PC-9 (cell line): ENCODE results near the gene DGKD. TPM values are rescaled to one million over a fixed set of nuclear protein-coding genes. Genes with fewer than 3 reads are reported as not detected.

Source experiments
- BruUV-seq: library from RNA; stranded (reverse); fragments of 400-500 nt; replicated peaks from 2 replicates; lab custom pipeline; 2021; lab: Mats Ljungman, UMichigan
- CTCF ChIA-PET: fragments of 300-600 bp; sonication (Branson Sonifier 250); formaldehyde crosslinking; loops from one replicate; lab custom pipeline; 2022; ENCODE audit warnings: antibody characterized with exemption; lab: Charles Lee
- POLR2A ChIA-PET: fragments of 300-600 bp; sonication (Branson Sonifier 250); formaldehyde crosslinking; loops from one replicate; lab custom pipeline; 2022; ENCODE audit warnings: antibody characterized with exemption; ENCODE audit not compliant: unreplicated experiment; lab: Charles Lee
- DNase-seq, 2 experiments: peaks; one replicate each; pipeline versions ENCODE4 v3.0.0 to v3.0.0-alpha.2; 2015 to 2022; ENCODE audit warnings: mixed read lengths in 1 of 2
- H2AFZ ChIP-seq: fragments of 200-600 bp; sonication (generic); 2 replicates; pipeline ENCODE4 v1.8.1; 2017; ENCODE audit warnings: antibody characterized with exemption
- H3F3A ChIP-seq: fragments of 200-600 bp; sonication (generic); 2 replicates; pipeline ENCODE4 v1.8.1; 2017; ENCODE audit warnings: antibody characterized with exemption, mild to moderate bottlenecking, low read depth; ENCODE audit not compliant: insufficient read depth
- H3K27ac ChIP-seq: fragments of 200-600 bp; sonication (generic); 2 replicates; pipeline ENCODE4 v1.6.1; 2016; ENCODE audit warnings: mixed run types
- H3K27me3 ChIP-seq: fragments of 200-600 bp; sonication (generic); 2 replicates; pipeline ENCODE4 v1.6.1; 2016; ENCODE audit warnings: low read depth, mixed run types; ENCODE audit not compliant: insufficient read depth
- H3K36me3 ChIP-seq: fragments of 200-600 bp; sonication (generic); 2 replicates; pipeline ENCODE4 v1.6.1; 2016; ENCODE audit warnings: low read depth, mixed run types
- H3K4me1 ChIP-seq: fragments of 200-600 bp; sonication (generic); replicated peaks from 2 replicates; pipeline ENCODE4 v1.6.1; 2016; ENCODE audit warnings: mixed run types; ENCODE audit not compliant: insufficient read depth
- H3K4me2 ChIP-seq: fragments of 200-600 bp; sonication (generic); 2 replicates; pipeline ENCODE4 v1.6.1; 2017; ENCODE audit warnings: mixed run types
- H3K4me3 ChIP-seq: fragments of 200-600 bp; sonication (generic); 2 replicates; pipeline ENCODE4 v1.6.1; 2016; ENCODE audit warnings: mixed run types
- H3K79me2 ChIP-seq: fragments of 200-600 bp; sonication (generic); 2 replicates; pipeline ENCODE4 v1.6.1; 2017; ENCODE audit warnings: low read depth, mixed run types
- H3K9me2 ChIP-seq: fragments of 200-600 bp; sonication (generic); 2 replicates; pipeline ENCODE4 v1.8.1; 2017; ENCODE audit warnings: mild to moderate bottlenecking; ENCODE audit not compliant: insufficient read depth
- H3K9me3 ChIP-seq: fragments of 200-600 bp; sonication (generic); 2 replicates; pipeline ENCODE4 v1.8.1; 2016; ENCODE audit warnings: low read depth; ENCODE audit not compliant: insufficient read depth
- H4K20me1 ChIP-seq: fragments of 200-600 bp; sonication (generic); 2 replicates; pipeline ENCODE4 v1.8.1; 2017; ENCODE audit not compliant: insufficient read depth
- EZH2 ChIP-seq: fragments of 200-600 bp; sonication (generic); IDR thresholded peaks from 2 replicates; pipeline ENCODE4 v1.8.0; 2017; ENCODE audit warnings: antibody characterized with exemption, low read depth
- intact Hi-C: fragments of 100-400 bp; cut with micrococcal nuclease; formaldehyde crosslinking; loops from one replicate; pipeline ENCODE4 v1.10.0; 2022; ENCODE audit not compliant: unreplicated experiment
- total RNA-seq: library from RNA; stranded (reverse); gene quantifications from 2 replicates; pipeline ENCODE4 v1.2.3, GENCODE V29; 2021
- TF ChIP-seq, protein P1 (sequence below): fragments of 200-600 bp; sonication (generic); conservative IDR thresholded peaks from 2 replicates; pipeline ENCODE4 v1.6.1; 2017; ENCODE audit warnings: mixed run types, antibody characterized with exemption, mild to moderate bottlenecking, moderate library complexity

Gene DGKD
- total RNA-seq, 1 experiment from 2014 or later, result 59.5 TPM

DNA sequence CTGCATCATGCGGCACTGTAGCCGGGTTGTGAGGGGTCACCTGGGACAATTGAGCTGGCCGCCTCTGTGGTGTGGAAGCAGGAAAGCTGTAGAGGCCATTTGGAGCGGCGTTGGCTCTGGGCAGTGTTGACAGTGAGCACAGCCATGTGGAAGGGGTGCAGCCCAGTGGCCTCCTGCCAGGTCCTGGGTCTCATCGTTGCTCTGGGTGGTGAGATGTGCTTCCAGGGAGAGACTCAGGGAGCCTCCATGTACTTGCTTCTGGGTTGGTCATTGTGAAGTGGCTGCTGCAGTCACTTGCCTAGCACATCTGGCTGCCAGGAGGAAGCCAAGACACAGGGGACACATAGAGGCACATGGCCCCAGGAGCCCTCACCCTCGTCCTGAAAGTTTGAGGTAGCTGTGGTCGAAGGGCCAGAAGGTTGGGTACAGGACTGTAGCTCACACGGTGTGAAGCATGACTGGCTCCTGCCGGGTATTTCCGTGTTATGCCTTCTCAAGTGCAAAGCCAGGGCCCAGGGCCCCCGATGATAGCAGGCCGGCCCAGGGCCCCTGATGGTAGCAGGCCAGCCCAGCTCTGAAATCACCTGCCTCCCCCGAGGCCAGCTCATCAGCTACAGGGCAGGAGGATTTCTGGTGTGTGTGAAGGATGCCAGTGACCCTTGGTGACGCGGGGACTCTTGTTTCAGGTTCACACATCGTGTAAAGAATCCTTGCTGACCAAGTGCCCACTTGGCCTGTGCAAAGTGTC, 82.6 kb downstream of the DGKD start:
- H3K4me1 ChIP-seq, result no peaks in the 10 kb centered on the region
- no peak overlapping the region for H3K4me2 ChIP-seq
- H3F3A ChIP-seq, result peaks cover 18% of the 10 kb centered on the region; the same call in 1 of the 2 replicates
- ChIA-PET POLR2A (no interaction called here), CTCF (interaction anchor here (0.6 kb wide), 1 partner anchor 80 kb away, joined by 3 read pairs; no protein-coding TSS in a partner anchor)
- H3K79me2 ChIP-seq, result peaks cover 12% of the 10 kb centered on the region; the same call in 1 of the 2 replicates
- no peak overlapping the region for H3K4me3 ChIP-seq
- H3K36me3 ChIP-seq, result peaks cover 17% of the 10 kb centered on the region; the same call in 1 of the 2 replicates
- no peaks in the 10 kb centered on the region for H3K27me3 ChIP-seq
- H3K9me3 ChIP-seq, result no peaks in the 10 kb centered on the region
- no peak overlapping the region for H2AFZ ChIP-seq
- no TSS peak for BruUV-seq
- DNase-seq, result no peak
- intact Hi-C loops, result no loop called here
- no peaks in the 10 kb centered on the region; the same call in 1 of the 2 replicates for H3K9me2 ChIP-seq
- no peaks in the 10 kb centered on the region for H4K20me1 ChIP-seq
- TF ChIP-seq, protein P1, sequence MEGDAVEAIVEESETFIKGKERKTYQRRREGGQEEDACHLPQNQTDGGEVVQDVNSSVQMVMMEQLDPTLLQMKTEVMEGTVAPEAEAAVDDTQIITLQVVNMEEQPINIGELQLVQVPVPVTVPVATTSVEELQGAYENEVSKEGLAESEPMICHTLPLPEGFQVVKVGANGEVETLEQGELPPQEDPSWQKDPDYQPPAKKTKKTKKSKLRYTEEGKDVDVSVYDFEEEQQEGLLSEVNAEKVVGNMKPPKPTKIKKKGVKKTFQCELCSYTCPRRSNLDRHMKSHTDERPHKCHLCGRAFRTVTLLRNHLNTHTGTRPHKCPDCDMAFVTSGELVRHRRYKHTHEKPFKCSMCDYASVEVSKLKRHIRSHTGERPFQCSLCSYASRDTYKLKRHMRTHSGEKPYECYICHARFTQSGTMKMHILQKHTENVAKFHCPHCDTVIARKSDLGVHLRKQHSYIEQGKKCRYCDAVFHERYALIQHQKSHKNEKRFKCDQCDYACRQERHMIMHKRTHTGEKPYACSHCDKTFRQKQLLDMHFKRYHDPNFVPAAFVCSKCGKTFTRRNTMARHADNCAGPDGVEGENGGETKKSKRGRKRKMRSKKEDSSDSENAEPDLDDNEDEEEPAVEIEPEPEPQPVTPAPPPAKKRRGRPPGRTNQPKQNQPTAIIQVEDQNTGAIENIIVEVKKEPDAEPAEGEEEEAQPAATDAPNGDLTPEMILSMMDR, result no peak
- TF ChIP-seq EZH2, result no peak
- H3K27ac ChIP-seq, result no peak overlapping the region

DNA sequence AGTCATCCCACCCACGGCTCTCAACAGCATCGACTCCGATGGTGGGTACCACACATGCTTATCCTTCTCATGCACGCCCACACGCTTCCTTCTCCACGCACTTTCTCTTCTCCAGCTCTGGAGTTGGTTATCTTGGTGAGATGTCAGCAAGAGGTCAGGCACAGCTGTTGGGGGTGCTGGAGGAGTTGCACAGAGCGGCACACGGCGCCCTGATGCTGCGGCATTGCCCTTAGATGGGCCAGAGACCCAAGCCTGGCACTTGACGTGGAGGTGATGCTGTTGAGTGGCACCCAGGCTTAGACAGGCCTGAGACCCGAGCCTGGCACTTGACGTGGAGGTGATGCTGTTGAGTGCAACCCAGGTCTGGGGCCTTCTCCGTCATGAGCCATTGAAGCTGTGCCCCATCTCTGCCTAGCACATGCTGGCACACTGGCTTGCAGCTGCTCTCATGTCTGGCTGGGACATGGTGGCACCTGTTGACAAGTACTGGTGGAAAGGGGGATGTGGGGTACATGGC, 83.2 kb downstream of the DGKD start:
- POLR2A ChIA-PET, result no interaction called here

DNA sequence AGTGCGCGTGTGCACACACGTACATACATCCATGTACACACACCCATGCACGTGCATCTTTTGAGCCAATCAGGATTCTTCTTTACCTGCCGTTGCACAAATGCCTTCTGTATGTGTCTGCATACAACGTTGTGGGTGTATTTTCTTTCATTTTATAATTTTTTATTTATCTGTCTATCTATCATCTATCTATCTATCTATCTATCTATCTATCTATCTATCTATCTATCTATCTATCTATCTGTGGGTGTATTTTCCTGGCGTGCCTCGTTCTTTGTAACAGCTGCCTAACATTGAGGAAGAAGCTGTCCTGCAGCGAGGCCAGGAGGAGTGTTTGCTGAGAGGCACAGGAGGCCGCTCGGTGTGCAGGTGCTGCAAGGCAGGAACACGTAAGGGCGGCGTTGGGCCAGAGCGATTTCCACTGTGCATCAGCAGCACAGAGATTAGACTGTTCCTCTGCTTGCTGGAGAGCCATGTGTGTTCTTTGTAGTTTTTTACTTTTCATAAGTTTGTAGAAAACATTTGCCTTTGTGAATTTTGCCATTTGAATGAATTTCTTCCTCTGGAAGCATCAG, 84.4 kb downstream of the DGKD start:
- Histone ChIP-seq H3K4me1 (no peaks in the 10 kb centered on the region), H3K4me2 (no peak overlapping the region), H3F3A (peaks cover 23% of the 10 kb centered on the region), H4K20me1 (no peaks in the 10 kb centered on the region), H3K36me3 (peaks cover 17% of the 10 kb centered on the region; the same call in 1 of the 2 replicates), H2AFZ (no peak overlapping the region), H3K9me3 (no peaks in the 10 kb centered on the region), H3K79me2 (no peaks in the 10 kb centered on the region), H3K9me2 (no peaks in the 10 kb centered on the region), H3K27ac (no peak overlapping the region), H3K4me3 (no peak overlapping the region), H3K27me3 (no peaks in the 10 kb centered on the region)
- intact Hi-C loops, result no loop called here
- BruUV-seq, result no TSS peak
- TF ChIP-seq, protein P1, result no peak
- no peak for TF ChIP-seq EZH2
- ChIA-PET POLR2A (no interaction called here), CTCF (no interaction called here)
- no peak for DNase-seq

More for the DNA sequence above, 83.2 kb downstream of the DGKD start:
- CTCF ChIA-PET, result interaction anchor here (0.6 kb wide), 1 partner anchor 81 kb away, joined by 3 read pairs; no protein-coding TSS in a partner anchor
- Histone ChIP-seq H3K27ac (no peak overlapping the region), H3K4me2 (no peak overlapping the region), H4K20me1 (no peaks in the 10 kb centered on the region), H3K4me1 (no peaks in the 10 kb centered on the region), H3K79me2 (peaks cover 8% of the 10 kb centered on the region; the same call in 1 of the 2 replicates), H3F3A (peaks cover 24% of the 10 kb centered on the region; the same call in 1 of the 2 replicates), H2AFZ (no peak overlapping the region), H3K4me3 (no peak overlapping the region), H3K9me2 (no peaks in the 10 kb centered on the region), H3K27me3 (no peaks in the 10 kb centered on the region), H3K9me3 (no peaks in the 10 kb centered on the region), H3K36me3 (peaks cover 17% of the 10 kb centered on the region; the same call in 1 of the 2 replicates)
- intact Hi-C loops, result no loop called here
- BruUV-seq, result no TSS peak
- DNase-seq, result no peak
- TF ChIP-seq, protein P1, result no peak
- TF ChIP-seq EZH2, result no peak
